GM12878 (cell line): ENCODE data around the gene RGS16.

Source experiments
- CTCF ChIP-seq, 3 experiments: IDR thresholded peaks in 2 of 3; conservative IDR thresholded peaks in 1 of 3; 2 replicates each; pipeline ENCODE4 v1.5.1; 2011; ENCODE audit warnings: low read depth in 3 of 3, low read length in 3 of 3, mild to moderate bottlenecking in 3 of 3, control low read depth in 2 of 3, moderate library complexity in 2 of 3, inconsistent platforms in 1 of 3, mixed read lengths in 1 of 3; ENCODE audit not compliant: control insufficient read depth in 2 of 3, insufficient read depth in 1 of 3; ENCODE audit errors: extremely low read depth in 1 of 3
- EP300 ChIP-seq, 2 experiments: fragments of 150-350 bp in 1 of 2; IDR thresholded peaks; 2 replicates each; pipeline ENCODE4 v1.6.1; 2011 to 2012; ENCODE audit warnings: low read depth in 2 of 2, low read length in 2 of 2, borderline replicate concordance in 1 of 2, improper control_type of control experiment in 1 of 2, inconsistent platforms in 1 of 2; ENCODE audit not compliant: control insufficient read depth in 1 of 2
- NR2C2 ChIP-seq: IDR thresholded peaks from 2 replicates; pipeline ENCODE4 v1.6.1; 2011; ENCODE audit warnings: borderline replicate concordance, low read depth; ENCODE audit not compliant: control insufficient read depth, insufficient read length
- TF ChIP-seq, protein P1 (sequence below): IDR thresholded peaks from 2 replicates; pipeline ENCODE4 v1.6.1; 2012; ENCODE audit warnings: mild to moderate bottlenecking, low read depth, low read length

DNA sequence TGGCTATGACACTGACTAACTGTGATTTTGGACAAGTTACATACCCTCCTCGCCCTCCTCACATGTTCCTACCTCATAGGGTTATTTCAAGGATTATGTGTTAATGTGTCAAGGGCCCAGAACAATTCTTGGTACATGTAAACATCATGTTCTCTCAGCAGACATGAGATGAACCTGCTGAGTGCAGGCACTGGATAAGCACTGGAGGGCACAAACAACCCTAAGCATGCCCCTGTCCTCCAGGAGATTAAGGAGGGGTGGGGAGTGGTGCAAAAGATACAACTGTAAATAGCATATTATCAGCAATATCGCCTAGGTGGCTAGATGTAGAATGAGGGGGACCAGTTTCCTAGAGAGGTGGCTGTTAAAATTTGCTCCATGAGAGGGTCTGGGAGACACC, 17.7 kb upstream of the RGS16 start:
- TF ChIP-seq, protein P1, sequence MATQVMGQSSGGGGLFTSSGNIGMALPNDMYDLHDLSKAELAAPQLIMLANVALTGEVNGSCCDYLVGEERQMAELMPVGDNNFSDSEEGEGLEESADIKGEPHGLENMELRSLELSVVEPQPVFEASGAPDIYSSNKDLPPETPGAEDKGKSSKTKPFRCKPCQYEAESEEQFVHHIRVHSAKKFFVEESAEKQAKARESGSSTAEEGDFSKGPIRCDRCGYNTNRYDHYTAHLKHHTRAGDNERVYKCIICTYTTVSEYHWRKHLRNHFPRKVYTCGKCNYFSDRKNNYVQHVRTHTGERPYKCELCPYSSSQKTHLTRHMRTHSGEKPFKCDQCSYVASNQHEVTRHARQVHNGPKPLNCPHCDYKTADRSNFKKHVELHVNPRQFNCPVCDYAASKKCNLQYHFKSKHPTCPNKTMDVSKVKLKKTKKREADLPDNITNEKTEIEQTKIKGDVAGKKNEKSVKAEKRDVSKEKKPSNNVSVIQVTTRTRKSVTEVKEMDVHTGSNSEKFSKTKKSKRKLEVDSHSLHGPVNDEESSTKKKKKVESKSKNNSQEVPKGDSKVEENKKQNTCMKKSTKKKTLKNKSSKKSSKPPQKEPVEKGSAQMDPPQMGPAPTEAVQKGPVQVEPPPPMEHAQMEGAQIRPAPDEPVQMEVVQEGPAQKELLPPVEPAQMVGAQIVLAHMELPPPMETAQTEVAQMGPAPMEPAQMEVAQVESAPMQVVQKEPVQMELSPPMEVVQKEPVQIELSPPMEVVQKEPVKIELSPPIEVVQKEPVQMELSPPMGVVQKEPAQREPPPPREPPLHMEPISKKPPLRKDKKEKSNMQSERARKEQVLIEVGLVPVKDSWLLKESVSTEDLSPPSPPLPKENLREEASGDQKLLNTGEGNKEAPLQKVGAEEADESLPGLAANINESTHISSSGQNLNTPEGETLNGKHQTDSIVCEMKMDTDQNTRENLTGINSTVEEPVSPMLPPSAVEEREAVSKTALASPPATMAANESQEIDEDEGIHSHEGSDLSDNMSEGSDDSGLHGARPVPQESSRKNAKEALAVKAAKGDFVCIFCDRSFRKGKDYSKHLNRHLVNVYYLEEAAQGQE: no peak
- TF ChIP-seq CTCF (IDR thresholded peaks at IDR 0.05 in 2 of 3, conservative IDR thresholded peaks at IDR 0.05 in 1 of 3; ENCODE audit: control insufficient read depth in 2 of 3, extremely low read depth in 1 of 3, insufficient read depth in 1 of 3, low read depth in 3 of 3, low read length in 3 of 3) (no peak), EP300 (IDR thresholded peaks at IDR 0.05; ENCODE audit: borderline replicate concordance in 1 of 2, control insufficient read depth in 1 of 2, low read depth in 2 of 2, low read length in 2 of 2) (no peak), NR2C2 (no peak)
